Islet precursor cell (in vitro differentiated cells): ENCODE measurements around the gene ZNF320.
"Not testable (repeated sequence)": the region's sequence is repeated elsewhere in the genome, so short reads cannot be mapped to it uniquely, and the experiment has no call there.

Experiments
- DNase-seq: peaks from one replicate; pipeline ENCODE4 v3.0.0-alpha.2; 2018

Gene ZNF320

GRCh38 chr19:52897138-52897935, at the start of gene ZNF320:
TSS of gene ZNF320 (minus strand) at chr19:52897635. CDS start at chr19:52890255, 7,380 bp downstream.
- peak; percentile 98 for DNase-seq

- DNase-seq: peak; percentile 88
Measured at GRCh38 chr19:52946322-52947310, 49.2 kb upstream of the ZNF320 start.

- DNase-seq: no peak
Measured at GRCh38 chr19:52945652-52946321, 48.4 kb upstream of the ZNF320 start.

DNA sequence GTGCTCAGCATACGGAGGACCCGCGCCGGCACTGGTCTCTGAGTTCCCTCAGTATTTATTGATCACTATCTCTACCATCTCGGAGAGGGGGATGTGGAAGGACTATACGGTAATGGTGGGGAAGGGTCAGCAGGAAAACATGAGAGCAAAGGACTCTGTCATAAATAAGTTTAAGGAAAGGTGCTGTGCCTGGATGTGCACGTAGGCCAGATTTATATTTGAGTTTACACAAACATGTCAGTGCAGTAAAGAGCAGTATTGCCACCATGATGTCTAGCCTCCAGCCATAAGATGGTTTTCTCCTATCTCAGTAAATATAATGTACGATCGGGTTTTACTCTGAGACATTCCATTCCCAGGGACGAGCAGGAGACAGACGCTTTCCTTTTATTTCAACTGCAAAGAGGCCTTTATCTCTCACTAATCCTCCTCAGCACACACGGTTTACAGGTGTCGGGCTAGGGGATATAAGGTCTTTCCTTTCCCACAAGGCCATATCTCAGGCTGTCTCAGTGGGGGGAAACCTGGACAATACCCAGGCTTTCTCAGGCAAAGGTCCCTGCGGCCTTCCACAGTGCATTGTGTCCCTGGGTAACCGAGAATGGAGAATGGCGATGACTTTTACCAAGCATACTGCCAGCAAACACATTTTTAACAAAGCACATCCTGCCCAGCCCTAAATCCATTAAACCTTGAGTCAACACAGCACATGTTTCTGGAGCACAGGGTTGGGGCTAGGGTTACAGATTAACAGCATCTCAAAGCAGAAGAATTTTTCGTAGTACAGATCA, 47.5 kb upstream of the ZNF320 start:
- not testable (repeated sequence) for DNase-seq

DNA sequence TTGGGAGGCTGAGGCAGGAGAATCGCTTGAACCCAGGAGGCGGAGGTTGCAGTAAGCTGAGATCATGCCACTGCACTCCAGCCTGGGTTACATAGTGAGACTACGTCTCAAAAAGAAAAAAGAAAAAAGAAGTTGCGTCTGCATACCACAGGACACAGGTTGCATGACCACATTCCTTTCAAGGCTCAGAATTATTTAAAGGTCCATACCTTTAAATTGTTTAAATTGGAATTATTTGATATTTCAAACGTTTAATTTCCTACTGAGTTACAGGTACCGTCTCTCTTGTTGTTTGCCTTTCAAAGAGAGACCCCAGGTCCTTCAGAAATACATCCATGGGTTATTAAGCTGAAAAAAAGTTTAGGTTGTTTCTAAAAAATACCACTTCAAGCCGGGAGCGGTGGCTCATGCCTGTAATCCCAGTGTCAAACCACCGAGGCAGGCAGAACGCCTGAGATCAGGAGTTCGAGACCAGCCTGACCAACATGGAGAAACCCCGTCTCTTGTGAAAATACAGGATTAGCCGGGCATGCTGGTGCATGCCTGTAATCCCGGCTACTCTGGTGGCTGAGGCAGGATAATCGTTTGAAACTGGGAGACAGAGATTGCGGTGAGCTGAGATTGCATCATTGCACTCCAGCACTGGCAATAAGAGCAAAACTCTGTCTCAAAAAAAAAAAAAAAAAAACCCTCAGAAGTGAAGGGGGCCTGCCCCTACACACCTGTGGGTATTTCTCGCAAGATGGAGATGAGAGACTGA, 46.6 kb upstream of the ZNF320 start:
- DNase-seq: no peak

DNA sequence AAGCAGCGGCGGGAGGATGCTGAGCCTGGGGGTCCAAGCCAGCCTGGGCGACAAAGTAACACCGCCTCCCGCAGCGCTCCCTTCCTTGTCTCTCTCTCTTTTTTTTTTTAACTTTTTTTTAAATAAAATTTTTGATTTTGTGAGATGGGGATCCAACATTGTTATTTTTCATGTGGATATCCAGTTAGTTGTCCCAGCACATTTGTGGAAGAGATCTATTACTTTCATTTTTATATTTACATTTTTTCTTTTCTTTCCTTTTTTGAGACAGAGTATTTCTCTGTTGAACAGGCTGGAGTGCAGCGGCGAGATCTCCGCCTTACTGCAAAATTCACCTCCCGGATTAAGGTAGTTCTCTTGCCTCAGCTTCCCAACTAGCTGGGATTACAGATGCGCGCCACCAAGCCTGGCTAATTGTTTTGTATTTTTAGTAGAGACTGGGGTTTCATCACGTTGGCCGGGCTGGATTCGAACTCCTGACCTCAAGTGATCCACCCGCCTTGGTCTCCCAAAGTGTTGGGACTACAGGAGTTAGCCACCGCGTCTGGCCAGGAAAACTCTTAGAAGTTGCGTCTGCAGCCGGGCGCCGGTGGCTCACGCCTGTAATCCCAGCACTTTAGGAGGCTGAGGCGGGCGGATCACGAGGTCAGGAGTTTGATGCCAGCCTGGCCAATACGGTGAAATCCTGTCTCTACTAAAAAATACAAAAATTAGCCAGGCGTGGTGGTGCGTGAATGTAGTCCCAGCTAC, 45.9 kb upstream of the ZNF320 start:
- no peak for DNase-seq

GRCh38 chr19:52942386-52943133, 45.1 kb upstream of the ZNF320 start:
- peak; percentile 98 for DNase-seq

DNA sequence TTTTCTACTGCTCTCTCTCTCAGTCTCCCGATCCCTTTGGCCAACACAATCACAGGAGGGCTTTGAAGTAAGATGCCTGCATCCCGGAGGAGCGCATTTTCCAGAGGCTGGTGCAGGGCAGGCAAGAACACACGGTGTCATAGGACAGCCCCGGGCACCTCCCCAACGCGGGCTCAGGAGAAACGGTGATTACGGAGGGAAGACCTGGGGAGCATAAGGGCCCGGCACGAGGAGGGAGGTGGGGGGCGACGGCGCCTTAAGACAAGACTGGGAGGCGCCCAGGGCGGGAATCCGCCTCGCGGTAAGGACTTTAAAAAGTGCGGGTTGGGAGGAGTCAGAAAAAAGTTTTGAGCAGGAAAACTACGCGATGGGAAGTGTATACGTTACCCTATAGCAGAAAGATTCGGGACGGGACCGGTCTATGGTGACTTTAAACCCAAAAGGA, 44.5 kb upstream of the ZNF320 start:
- DNase-seq: peak; percentile 69

DNA sequence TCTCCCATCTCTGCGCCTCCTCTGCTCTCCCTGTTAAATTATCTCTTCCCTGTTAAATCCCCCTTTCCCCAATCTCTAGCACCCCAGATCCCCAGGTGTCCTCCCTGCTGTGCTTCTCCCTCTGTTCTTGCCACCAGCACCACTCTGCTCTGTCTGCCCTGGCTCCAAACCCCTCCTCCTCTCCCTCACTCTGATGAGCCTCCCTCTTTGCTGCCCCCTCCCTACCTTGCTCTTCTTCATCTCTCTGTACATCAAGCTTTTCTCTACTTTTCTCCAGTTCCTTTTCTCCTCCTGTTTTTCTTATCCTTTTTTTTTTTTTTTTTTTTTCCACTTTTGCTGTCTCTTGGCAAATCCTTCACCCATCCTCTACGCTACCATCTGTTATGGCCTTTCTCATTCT, 44.1 kb upstream of the ZNF320 start:
- DNase-seq: not testable (repeated sequence)

DNA sequence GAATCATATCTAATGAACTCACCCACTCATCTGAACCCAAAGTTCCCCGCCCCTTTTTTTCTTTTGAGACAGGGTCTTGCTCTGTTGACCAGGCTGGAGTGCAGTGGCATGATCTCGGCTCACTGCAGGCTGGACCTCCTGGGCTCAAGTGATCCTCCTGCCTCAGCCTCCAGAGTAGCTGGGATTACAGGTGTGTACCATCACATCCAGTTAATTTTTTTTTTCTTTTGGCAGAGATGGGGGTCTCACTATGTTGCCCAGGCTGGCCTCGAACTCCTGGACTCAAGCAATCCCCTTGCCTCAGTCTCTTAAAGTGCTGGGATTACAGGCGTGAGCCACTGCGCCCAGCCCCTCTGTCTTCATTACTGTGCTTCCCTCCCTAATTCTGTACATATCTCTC, 43.5 kb upstream of the ZNF320 start:
- DNase-seq: not testable (repeated sequence)

- no peak for DNase-seq
Measured at GRCh38 chr19:52938761-52939160, 41.3 kb upstream of the ZNF320 start.

DNA sequence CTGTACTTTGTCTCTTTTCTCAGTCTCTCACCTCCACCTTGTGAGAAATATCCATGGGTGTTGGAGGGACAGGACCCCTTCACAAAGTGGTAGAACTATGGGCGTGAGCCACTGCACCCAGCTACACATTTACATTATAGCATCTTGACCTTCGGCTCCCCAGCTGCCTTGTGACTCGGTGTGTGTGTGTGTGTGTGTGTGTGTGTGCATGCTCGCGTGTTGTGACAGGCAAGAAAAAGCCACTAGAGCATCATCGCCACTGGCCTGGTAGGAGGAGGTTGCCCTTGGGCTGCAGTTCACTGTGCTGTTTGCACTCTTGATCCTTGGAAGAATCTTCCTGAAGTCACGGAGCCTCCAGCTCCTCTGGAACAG, 39.5 kb upstream of the ZNF320 start:
- DNase-seq: no peak

DNA sequence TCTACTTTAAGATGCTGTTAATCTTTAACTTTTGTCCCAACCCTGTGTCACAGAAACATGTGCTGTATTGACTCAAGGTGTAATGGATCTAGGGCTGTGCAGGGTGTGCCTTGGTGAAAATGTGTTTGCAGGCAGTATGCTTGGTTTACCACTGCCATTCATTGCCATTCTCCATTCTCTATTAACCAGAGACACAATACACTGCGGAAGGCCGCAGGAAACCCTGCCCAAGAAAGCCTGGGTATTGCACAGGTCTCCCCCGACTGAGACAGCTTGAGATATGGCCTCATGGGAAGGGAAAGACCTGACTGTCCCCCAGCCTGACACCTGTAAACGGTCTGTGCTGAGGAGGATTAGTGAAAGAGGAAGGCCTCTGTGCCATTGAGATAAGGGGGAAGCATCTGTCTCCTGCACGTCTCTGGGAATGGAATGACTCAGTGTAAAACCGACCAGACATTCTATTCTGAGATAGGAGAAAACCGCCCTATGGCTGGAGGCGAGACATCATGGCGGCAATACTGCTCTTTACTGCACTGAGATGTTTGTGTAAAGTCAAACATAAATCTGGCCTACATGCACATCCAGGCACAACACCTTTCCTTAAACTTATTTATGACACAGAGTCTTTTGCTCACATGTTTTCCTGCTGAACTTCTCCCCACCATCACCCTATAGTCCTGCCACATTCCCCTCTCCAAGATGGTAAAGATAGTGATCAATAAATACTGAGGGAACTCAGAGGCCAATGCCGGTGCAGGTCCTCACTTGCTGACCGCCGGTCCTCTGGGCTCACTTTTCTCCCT, 38.9 kb upstream of the ZNF320 start:
- DNase-seq: peak; percentile 65

DNA sequence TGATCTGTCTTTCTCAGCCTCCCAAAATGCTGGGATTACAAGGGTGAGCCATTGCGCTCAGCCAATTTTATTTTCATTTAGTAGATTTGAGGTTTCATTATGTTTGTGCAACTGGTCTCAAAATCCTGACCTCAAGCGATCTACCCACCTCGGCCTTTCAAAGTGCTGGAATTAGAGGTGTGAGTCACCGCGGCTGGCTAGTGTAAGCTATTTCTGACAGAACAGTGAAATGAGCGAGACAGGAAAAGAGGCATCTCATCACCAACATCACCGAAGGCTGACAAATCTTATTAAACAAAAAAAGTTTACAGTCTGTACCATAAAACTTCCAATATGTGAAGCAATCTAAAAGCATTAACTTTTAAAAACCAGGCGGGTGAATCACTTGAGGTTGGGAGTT, 38.0 kb upstream of the ZNF320 start:
- peak; percentile 60 for DNase-seq

DNA sequence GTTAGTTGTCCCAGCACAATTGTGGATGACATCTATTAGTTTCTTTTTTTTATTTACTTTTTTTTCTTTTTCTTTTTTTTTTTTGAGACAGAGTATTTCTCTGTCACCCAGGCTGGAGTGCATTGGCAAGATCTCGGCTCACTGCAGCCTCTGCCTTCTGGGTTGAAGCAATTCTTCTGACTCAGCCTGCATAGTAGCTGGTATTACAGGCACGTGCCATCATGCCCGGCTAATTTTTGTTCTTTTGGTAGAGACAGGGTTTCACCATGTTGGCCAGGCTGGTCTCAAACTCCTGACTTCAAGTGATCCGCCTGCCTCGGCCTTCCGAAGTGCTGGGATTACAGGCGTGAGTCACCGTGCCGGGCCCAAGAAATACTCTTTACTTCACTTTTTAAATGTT, 27.2 kb upstream of the ZNF320 start:
- DNase-seq: not testable (repeated sequence)

DNA sequence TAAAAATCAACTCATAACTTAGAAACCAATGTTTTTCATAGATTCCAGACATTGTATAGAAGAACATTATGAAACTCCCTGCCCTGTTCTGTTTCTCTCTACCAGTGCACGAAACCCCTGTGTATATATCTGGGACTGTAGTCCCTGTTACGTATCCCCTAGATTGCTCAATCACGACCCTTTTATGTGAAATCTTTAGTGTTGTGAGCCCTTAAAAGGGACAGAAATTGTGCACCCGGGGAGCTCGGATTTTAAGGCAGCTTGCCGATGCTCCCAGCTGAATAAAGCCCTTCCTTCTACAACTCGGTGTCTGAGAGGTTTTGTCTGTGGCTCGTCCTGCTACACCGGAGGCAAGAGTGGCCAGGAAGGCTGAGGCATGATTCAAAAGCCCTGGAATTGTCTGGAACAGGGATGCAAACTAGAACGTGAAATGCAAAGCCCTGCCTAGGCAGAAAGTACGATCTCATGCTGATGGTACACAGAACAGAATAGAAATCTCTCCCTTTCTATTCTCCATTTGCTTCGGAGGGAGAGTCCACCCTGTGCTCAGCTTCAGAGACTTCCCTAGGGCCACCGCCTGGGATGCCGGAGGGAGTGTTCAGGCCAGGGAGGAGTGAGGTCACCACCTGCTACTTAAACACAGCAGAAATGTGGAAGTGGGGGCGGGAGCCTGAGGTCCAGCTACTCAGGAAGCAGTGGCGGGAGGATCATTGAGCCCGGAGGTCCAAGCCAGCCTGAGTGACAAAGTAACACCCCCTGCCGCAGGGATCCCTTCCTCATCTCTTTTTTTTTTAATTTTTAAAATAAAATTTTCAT, 26.6 kb upstream of the ZNF320 start:
- peak; percentile 85 for DNase-seq

DNA sequence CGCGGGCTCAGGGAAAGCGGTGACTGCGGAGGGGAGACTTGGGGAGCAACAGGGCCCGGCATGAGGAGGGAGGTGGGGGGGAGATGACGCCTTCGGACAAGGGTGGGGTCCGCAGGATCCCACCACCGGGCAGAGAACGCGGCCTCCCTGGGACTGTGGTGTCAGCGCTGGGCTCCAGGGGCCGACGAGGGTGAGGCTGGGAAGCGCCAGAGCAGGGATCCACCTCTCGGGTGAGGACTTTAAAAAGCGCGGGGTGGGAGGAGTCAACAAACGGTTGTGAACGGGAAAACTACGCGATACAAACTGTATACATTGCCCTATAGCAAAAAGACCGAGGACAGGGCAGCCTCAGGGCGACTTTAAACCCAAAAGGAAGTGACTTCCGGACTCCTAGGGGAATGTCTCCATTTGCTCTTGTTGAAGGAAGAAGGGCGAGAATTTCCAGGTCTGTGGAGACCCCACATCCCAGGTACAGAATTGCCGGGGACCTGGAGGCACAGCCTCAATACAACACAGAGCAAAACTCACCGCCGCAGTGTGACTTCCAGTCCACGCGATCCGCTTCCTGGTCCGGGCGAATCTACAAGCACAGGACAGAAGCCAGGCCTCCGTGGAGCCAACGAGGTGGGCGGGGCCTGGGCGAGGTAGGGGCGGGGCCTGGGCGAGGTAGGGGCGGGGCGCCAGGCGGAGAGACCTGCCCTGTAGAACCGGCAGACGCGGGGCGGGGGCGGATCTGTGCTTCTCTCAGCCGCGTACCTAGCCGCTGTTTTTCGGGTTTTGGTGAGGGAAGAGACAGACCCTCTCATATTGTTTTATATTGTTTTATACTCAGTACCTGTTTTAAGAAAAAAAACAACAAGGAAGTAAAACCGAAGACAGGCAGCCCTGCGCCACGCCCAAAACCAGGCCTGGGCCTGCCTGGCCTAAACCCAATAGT, 25.7 kb upstream of the ZNF320 start, which contains the start of gene ZNF888:
Gene ZNF888, minus strand, starts transcription at position 588 of the 937 bp plus-strand sequence. CDS start 5,555 bp downstream, outside the sequence.
- DNase-seq: peak; percentile 97
